Effector memory CD8-positive, alpha-beta T cell (primary cell): Measurements from ENCODE around the gene PHF23.
A peak's percentile ranks its signal among the peaks of the same experiment; 100 is the strongest.
"Not testable (repeated sequence)": the region's sequence is repeated elsewhere in the genome, so short reads cannot be mapped to it uniquely, and the experiment has no call there.

Source experiments
- ATAC-seq: fragments of 150-1000 bp; cut with Tn5 transposase; replicated peaks from 2 replicates; pipeline ENCODE4 v1.10.0; 2021; ENCODE audit warnings: mild to moderate bottlenecking, moderate library complexity
- DNase-seq, 3 experiments: peaks; one replicate each; pipeline ENCODE4 v3.0.0; 2021
- H3K27ac Mint-ChIP-seq, 2 donors: one replicate each; pipeline ENCODE4 v1.8.0; 2022; ENCODE audit warnings: mild to moderate bottlenecking in 2 of 2, mixed read lengths in 2 of 2, moderate library complexity in 2 of 2
- H3K27me3 Mint-ChIP-seq, 2 donors: one replicate each; pipeline ENCODE4 v1.8.0; 2022; ENCODE audit warnings: mixed read lengths in 2 of 2
- H3K36me3 Mint-ChIP-seq: one replicate; pipeline ENCODE4 v1.8.0; 2022; ENCODE audit warnings: mild to moderate bottlenecking, moderate library complexity, mixed read lengths; ENCODE audit not compliant: insufficient read depth
- H3K4me1 Mint-ChIP-seq, 2 donors: one replicate each; pipeline ENCODE4 v1.8.0; 2022; ENCODE audit warnings: low read depth in 2 of 2, mixed read lengths in 2 of 2
- H3K4me3 Mint-ChIP-seq, 2 donors: one replicate each; pipeline ENCODE4 v1.8.0; 2022; ENCODE audit warnings: mild to moderate bottlenecking in 2 of 2, mixed read lengths in 2 of 2, moderate library complexity in 2 of 2
- H3K9me3 Mint-ChIP-seq, 2 donors: one replicate each; pipeline ENCODE4 v1.8.0; 2022; ENCODE audit warnings: mixed read lengths in 2 of 2

Gene PHF23

GRCh38 chr17:7251661-7252175 lies 12.5 kb upstream of the PHF23 start, which contains the start of gene CTDNEP1:
Gene CTDNEP1, minus strand, starts transcription at chr17:7251734. Its CDS starts 438 bp downstream, at chr17:7251296.
- peak; percentile 98 to 99 (median 99) for DNase-seq
- Mint-ChIP-seq H3K4me1 (peaks cover 28 to 37% of the 10 kb centered on the region in 2 donors), H3K9me3 (no peaks in the 10 kb centered on the region), H3K27me3 (no peaks in the 10 kb centered on the region), H3K36me3 (peaks cover 50% of the 10 kb centered on the region), H3K27ac (peak within 1 kb of the TSS; percentile 99 to 100), H3K4me3 (peak within 1 kb of the TSS; percentile 94 to 95)
- ATAC-seq = peak; percentile 90

- no peaks in the 10 kb centered on the region for H3K9me3 Mint-ChIP-seq
- H3K27ac Mint-ChIP-seq = peak overlapping the region; percentile 99 to 100
- no peaks in the 10 kb centered on the region for H3K27me3 Mint-ChIP-seq
- peak overlapping the region; percentile 94 to 95 for H3K4me3 Mint-ChIP-seq
- ATAC-seq = peak; percentile 6
- peaks cover 51% of the 10 kb centered on the region for H3K36me3 Mint-ChIP-seq
- peaks cover 28 to 37% of the 10 kb centered on the region in 2 donors for H3K4me1 Mint-ChIP-seq
- no peak for DNase-seq
Observed at GRCh38 chr17:7250695-7251627, 11.7 kb upstream of the PHF23 start.

GRCh38 chr17:7249830-7250229 lies 10.6 kb upstream of the PHF23 start:
- H3K27me3 Mint-ChIP-seq = no peaks in the 10 kb centered on the region
- no peak for ATAC-seq
- H3K4me1 Mint-ChIP-seq = peaks cover 28 to 36% of the 10 kb centered on the region in 2 donors
- H3K4me3 Mint-ChIP-seq = peak overlapping the region; percentile 94 to 95
- H3K36me3 Mint-ChIP-seq = peaks cover 49% of the 10 kb centered on the region
- H3K9me3 Mint-ChIP-seq = no peaks in the 10 kb centered on the region
- H3K27ac Mint-ChIP-seq = peak overlapping the region in 1 of 2 donors; percentile 94
- no peak for DNase-seq

- ATAC-seq (no peak), DNase-seq (no peak)
- Mint-ChIP-seq H3K9me3 (no peaks in the 10 kb centered on the region), H3K36me3 (peaks cover 50% of the 10 kb centered on the region), H3K4me3 (peak overlapping the region; percentile 51 to 95), H3K4me1 (peaks cover 28 to 33% of the 10 kb centered on the region in 2 donors), H3K27me3 (no peaks in the 10 kb centered on the region), H3K27ac (peak overlapping the region; percentile 19 to 61)
Observed at GRCh38 chr17:7249214-7249613, 10.0 kb upstream of the PHF23 start.

- Mint-ChIP-seq H3K27me3 (no peaks in the 10 kb centered on the region), H3K4me1 (peaks cover 28 to 33% of the 10 kb centered on the region in 2 donors), H3K9me3 (no peaks in the 10 kb centered on the region), H3K27ac (peak overlapping the region in 1 of 2 donors; percentile 61), H3K36me3 (peaks cover 52% of the 10 kb centered on the region), H3K4me3 (no peak overlapping the region)
- no peak for DNase-seq
- ATAC-seq = no peak
Observed at GRCh38 chr17:7248796-7249195, 9.5 kb upstream of the PHF23 start.

- ATAC-seq (no peak), DNase-seq (no peak)
- Mint-ChIP-seq H3K9me3 (no peaks in the 10 kb centered on the region), H3K4me1 (peaks cover 28 to 34% of the 10 kb centered on the region in 2 donors), H3K27ac (peak overlapping the region in 1 of 2 donors; percentile 66), H3K36me3 (peaks cover 58% of the 10 kb centered on the region), H3K27me3 (no peaks in the 10 kb centered on the region), H3K4me3 (no peak overlapping the region)
Observed at GRCh38 chr17:7246779-7247178, 7.5 kb upstream of the PHF23 start.

GRCh38 chr17:7243838-7244237 lies 4.6 kb upstream of the PHF23 start:
- Mint-ChIP-seq H3K27ac (peak overlapping the region; percentile 98 to 99), H3K4me3 (peak overlapping the region in 1 of 2 donors; percentile 100), H3K36me3 (peaks cover 73% of the 10 kb centered on the region), H3K4me1 (peaks cover 34 to 39% of the 10 kb centered on the region in 2 donors)
- not testable (repeated sequence) for H3K9me3 Mint-ChIP-seq, H3K27me3 Mint-ChIP-seq, DNase-seq, ATAC-seq

GRCh38 chr17:7243453-7243729 lies 4.1 kb upstream of the PHF23 start:
- peaks cover 32 to 37% of the 10 kb centered on the region in 2 donors for H3K4me1 Mint-ChIP-seq
- no peak for DNase-seq
- peak overlapping the region; percentile 98 to 99 for H3K27ac Mint-ChIP-seq
- H3K4me3 Mint-ChIP-seq = peak overlapping the region; percentile 99 to 100
- no peaks in the 10 kb centered on the region for H3K9me3 Mint-ChIP-seq
- no peak for ATAC-seq
- no peaks in the 10 kb centered on the region for H3K27me3 Mint-ChIP-seq
- peaks cover 76% of the 10 kb centered on the region for H3K36me3 Mint-ChIP-seq

GRCh38 chr17:7242717-7243452 lies 3.6 kb upstream of the PHF23 start:
- Mint-ChIP-seq H3K27me3 (no peaks in the 10 kb centered on the region), H3K27ac (peak overlapping the region; percentile 98 to 99), H3K4me1 (peaks cover 33 to 37% of the 10 kb centered on the region in 2 donors), H3K4me3 (peak overlapping the region; percentile 99 to 100), H3K9me3 (no peaks in the 10 kb centered on the region), H3K36me3 (peaks cover 76% of the 10 kb centered on the region)
- peak; percentile 90 to 95 (median 93) for DNase-seq
- ATAC-seq = peak; percentile 53

GRCh38 chr17:7241783-7242716 lies 2.8 kb upstream of the PHF23 start, which contains the start of gene GABARAP:
Gene GABARAP, minus strand, starts transcription at chr17:7242449. Its CDS starts 119 bp downstream, at chr17:7242330.
- peak; percentile 88 to 93 (median 91) for DNase-seq
- ATAC-seq = peak; percentile 45
- Mint-ChIP-seq H3K9me3 (no peaks in the 10 kb centered on the region), H3K27me3 (no peaks in the 10 kb centered on the region), H3K27ac (peak within 1 kb of the TSS; percentile 98 to 99), H3K4me3 (peak within 1 kb of the TSS; percentile 99 to 100), H3K4me1 (peaks cover 37 to 40% of the 10 kb centered on the region in 2 donors), H3K36me3 (peaks cover 84% of the 10 kb centered on the region)

GRCh38 chr17:7241090-7241733 lies 2.0 kb upstream of the PHF23 start:
- Mint-ChIP-seq H3K4me1 (peaks cover 42 to 47% of the 10 kb centered on the region in 2 donors), H3K27ac (peak overlapping the region; percentile 98 to 99), H3K4me3 (peak overlapping the region; percentile 99 to 100), H3K27me3 (no peaks in the 10 kb centered on the region), H3K36me3 (peaks cover 84% of the 10 kb centered on the region), H3K9me3 (no peaks in the 10 kb centered on the region)
- DNase-seq = no peak
- no peak for ATAC-seq

GRCh38 chr17:7240375-7240774 lies 1.1 kb upstream of the PHF23 start:
- Mint-ChIP-seq H3K36me3 (peaks cover 83% of the 10 kb centered on the region), H3K9me3 (no peaks in the 10 kb centered on the region), H3K4me3 (peak overlapping the region; percentile 99 to 100), H3K4me1 (peaks cover 46 to 54% of the 10 kb centered on the region in 2 donors), H3K27ac (peak overlapping the region; percentile 38 to 89), H3K27me3 (no peaks in the 10 kb centered on the region)
- DNase-seq (no peak), ATAC-seq (no peak)
